Measurements from ENCODE around the gene CFTR. TPM values are rescaled to one million over a fixed set of nuclear protein-coding genes. Genes with fewer than 3 reads are reported as not detected.

Gene CFTR
- total RNA-seq, 1 experiment from 2014 or later = 0.19 TPM

DNA sequence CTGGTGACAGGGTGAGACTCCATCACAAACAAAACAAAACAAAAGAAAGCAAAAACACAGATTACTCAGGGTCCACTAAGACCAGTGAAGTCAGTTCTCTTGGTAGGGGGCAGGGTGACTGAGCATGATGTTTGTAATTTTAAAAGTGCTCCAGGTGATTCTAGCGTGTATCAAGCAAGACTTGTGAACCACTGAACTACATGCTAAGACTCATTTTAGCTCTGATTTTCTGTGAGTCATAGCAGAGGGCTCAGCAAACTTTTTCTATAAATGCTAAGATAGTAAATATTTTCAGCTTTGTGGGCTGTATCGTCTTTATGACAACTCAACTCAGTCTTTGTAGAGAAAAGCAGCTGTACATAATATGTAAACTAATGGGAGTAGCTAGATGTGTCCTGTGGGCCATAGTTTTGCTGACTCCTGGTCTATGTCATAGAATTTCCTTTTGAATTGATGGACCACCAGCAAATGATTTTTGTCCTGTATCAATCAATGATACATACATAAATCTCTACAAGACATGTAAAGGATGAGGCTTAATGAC is 141.3 kb downstream of the CFTR start:
- intact Hi-C loops (cut with micrococcal nuclease; ENCODE audit: unreplicated experiment) = no loop called here
- Histone ChIP-seq H3K4me3 (ENCODE audit: low read depth, low read length, poor library complexity, severe bottlenecking) (no peak overlapping the region), H3K9me3 (ENCODE audit: low read depth, low read length, poor library complexity, severe bottlenecking) (no peaks in the 10 kb centered on the region), H3K4me1 (ENCODE audit: insufficient read depth, low read length, poor library complexity, severe bottlenecking) (no peaks in the 10 kb centered on the region), H3K27me3 (replicated peaks; ENCODE audit: insufficient read depth, low read depth, low read length, poor library complexity) (no peaks in the 10 kb centered on the region), H3K27ac (ENCODE audit: low read depth, low read length, poor library complexity, severe bottlenecking) (no peak overlapping the region), H3K36me3 (ENCODE audit: insufficient read depth, low read length, poor library complexity, severe bottlenecking) (no peaks in the 10 kb centered on the region)
- CTCF ChIA-PET = no interaction called here
- BruUV-seq (replicated peaks) = no TSS peak
- TF ChIP-seq EZH2 (IDR thresholded peaks at IDR 0.05; ENCODE audit: borderline replicate concordance, low read depth, low read length, poor library complexity, severe bottlenecking) (no peak), CTCF (conservative IDR thresholded peaks at IDR 0.05; ENCODE audit: low read depth, low read length) (no peak)
- POLR2A ChIA-PET (ENCODE audit: low non-redundant PET) = no interaction called here
- DNase-seq (ENCODE audit: low spot score) = no peak

- H3K9me3 ChIP-seq (ENCODE audit: low read depth, low read length, poor library complexity, severe bottlenecking) = no peaks in the 10 kb centered on the region
- intact Hi-C loops (cut with micrococcal nuclease; ENCODE audit: unreplicated experiment) = no loop called here
- DNase-seq (ENCODE audit: low spot score) = no peak
- no TSS peak for BruUV-seq (replicated peaks)
- no peak overlapping the region for H3K4me3 ChIP-seq (ENCODE audit: low read depth, low read length, poor library complexity, severe bottlenecking)
- ChIA-PET POLR2A (ENCODE audit: low non-redundant PET) (no interaction called here), CTCF (no interaction called here)
- TF ChIP-seq CTCF (conservative IDR thresholded peaks at IDR 0.05; ENCODE audit: low read depth, low read length) (no peak), EZH2 (IDR thresholded peaks at IDR 0.05; ENCODE audit: borderline replicate concordance, low read depth, low read length, poor library complexity, severe bottlenecking) (no peak)
- H3K36me3 ChIP-seq (ENCODE audit: insufficient read depth, low read length, poor library complexity, severe bottlenecking) = no peaks in the 10 kb centered on the region
- H3K4me1 ChIP-seq (ENCODE audit: insufficient read depth, low read length, poor library complexity, severe bottlenecking) = no peaks in the 10 kb centered on the region
- H3K27me3 ChIP-seq (replicated peaks; ENCODE audit: insufficient read depth, low read depth, low read length, poor library complexity) = no peaks in the 10 kb centered on the region
- H3K27ac ChIP-seq (ENCODE audit: low read depth, low read length, poor library complexity, severe bottlenecking) = no peak overlapping the region
Measured at GRCh38 chr7:117623606-117624005, 143.8 kb downstream of the CFTR start.

DNA sequence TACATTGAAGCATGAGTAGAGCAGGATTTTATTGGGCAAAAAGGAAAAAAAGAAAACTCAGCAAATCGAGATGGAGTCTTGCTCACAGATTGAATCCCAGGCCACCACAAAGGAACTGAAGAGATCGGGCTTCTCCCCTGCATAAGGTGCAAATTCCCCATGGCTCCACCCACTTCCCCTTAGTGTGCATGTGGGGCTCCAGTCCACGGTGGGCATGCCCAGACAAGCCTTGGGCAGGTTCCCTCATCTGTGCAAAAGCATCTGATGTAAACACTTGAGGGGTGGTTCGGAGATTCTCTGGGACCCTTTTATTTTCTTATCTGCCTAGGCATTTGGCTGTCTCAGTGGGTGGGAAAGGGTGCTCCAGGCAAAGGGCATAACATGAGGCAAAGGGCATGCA is 150.7 kb downstream of the CFTR start:
- Histone ChIP-seq H3K36me3 (ENCODE audit: insufficient read depth, low read length, poor library complexity, severe bottlenecking) (no peaks in the 10 kb centered on the region), H3K27ac (ENCODE audit: low read depth, low read length, poor library complexity, severe bottlenecking) (no peak overlapping the region), H3K27me3 (replicated peaks; ENCODE audit: insufficient read depth, low read depth, low read length, poor library complexity) (peaks cover 3% of the 10 kb centered on the region), H3K9me3 (ENCODE audit: low read depth, low read length, poor library complexity, severe bottlenecking) (no peaks in the 10 kb centered on the region), H3K4me1 (ENCODE audit: insufficient read depth, low read length, poor library complexity, severe bottlenecking) (no peaks in the 10 kb centered on the region), H3K4me3 (ENCODE audit: low read depth, low read length, poor library complexity, severe bottlenecking) (no peak overlapping the region)
- ChIA-PET CTCF (no interaction called here), POLR2A (ENCODE audit: low non-redundant PET) (no interaction called here)
- DNase-seq (ENCODE audit: low spot score) = no peak
- BruUV-seq (replicated peaks) = no TSS peak
- intact Hi-C loops (cut with micrococcal nuclease; ENCODE audit: unreplicated experiment) = no loop called here
- TF ChIP-seq EZH2 (IDR thresholded peaks at IDR 0.05; ENCODE audit: borderline replicate concordance, low read depth, low read length, poor library complexity, severe bottlenecking) (no peak), CTCF (conservative IDR thresholded peaks at IDR 0.05; ENCODE audit: low read depth, low read length) (no peak)

Measured in A673 (cell line).